PC-3 (cell line): ENCODE results near the gene ABCG4. TPM values are rescaled to one million over a fixed set of nuclear protein-coding genes. Genes with fewer than 3 reads are reported as not detected.
A peak's percentile ranks its signal among the peaks of the same experiment; 100 is the strongest.

Experiments
- ATAC-seq: fragments of 200-7000 bp; cut with Tn5 transposase; 2 replicates; pipeline ENCODE4 v1.9.1; 2020; ENCODE audit warnings: mild to moderate bottlenecking, moderate library complexity
- BruUV-seq: library from RNA; stranded (reverse); fragments of 400-500 nt; replicated peaks from 2 replicates; lab custom pipeline; 2021; lab: Mats Ljungman, UMichigan
- CTCF ChIA-PET: fragments of 300-600 bp; sonication (Branson Sonifier 250); formaldehyde crosslinking; loops from one replicate; lab custom pipeline; 2022; ENCODE audit warnings: antibody characterized with exemption; lab: Charles Lee
- POLR2A ChIA-PET: fragments of 300-600 bp; sonication (Branson Sonifier 250); formaldehyde crosslinking; loops from one replicate; lab custom pipeline; 2022; ENCODE audit warnings: antibody characterized with exemption; ENCODE audit not compliant: unreplicated experiment; lab: Charles Lee
- DNase-seq: peaks from one replicate; pipeline ENCODE4 v3.0.0-alpha.2; 2015
- H2AFZ ChIP-seq: fragments of 300-600 bp; sonication (generic); 2 replicates; pipeline ENCODE4 v1.6.0; 2016; ENCODE audit warnings: antibody characterized with exemption, low read length
- H3F3A ChIP-seq: fragments of 300-600 bp; sonication (generic); one replicate; pipeline ENCODE4 v1.6.0; 2017; ENCODE audit warnings: antibody characterized with exemption, low read length, control low read depth, mild to moderate bottlenecking; ENCODE audit not compliant: unreplicated experiment
- H3K27ac ChIP-seq: fragments of 300-600 bp; sonication (generic); 2 replicates; pipeline ENCODE4 v1.5.1; 2016; ENCODE audit warnings: mild to moderate bottlenecking, low read length
- H3K27me3 ChIP-seq: fragments of 300-600 bp; sonication (generic); 2 replicates; pipeline ENCODE4 v1.6.1; 2016; ENCODE audit warnings: low read length, mixed read lengths
- H3K36me3 ChIP-seq: fragments of 300-600 bp; sonication (generic); 2 replicates; pipeline ENCODE4 v1.6.1; 2016; ENCODE audit warnings: low read depth, mixed run types, low read length, mixed read lengths
- H3K4me1 ChIP-seq: fragments of 300-600 bp; sonication (generic); 2 replicates; pipeline ENCODE4 v1.5.1; 2016; ENCODE audit warnings: low read length; ENCODE audit not compliant: insufficient read depth
- H3K4me2 ChIP-seq: fragments of 300-600 bp; sonication (generic); 2 replicates; pipeline ENCODE4 v1.6.0; 2016; ENCODE audit warnings: low read length
- H3K4me3 ChIP-seq: fragments of 300-600 bp; sonication (generic); 2 replicates; pipeline ENCODE4 v1.5.1; 2016; ENCODE audit warnings: mild to moderate bottlenecking, low read length, mixed read lengths
- H3K79me2 ChIP-seq: fragments of 300-600 bp; sonication (generic); 2 replicates; pipeline ENCODE4 v1.6.1; 2017; ENCODE audit warnings: low read length, mixed read lengths
- H3K9ac ChIP-seq: fragments of 300-600 bp; sonication (generic); 2 replicates; pipeline ENCODE4 v1.6.0; 2016; ENCODE audit warnings: mild to moderate bottlenecking, low read length
- H3K9me2 ChIP-seq: fragments of 300-600 bp; sonication (generic); replicated peaks from 2 replicates; pipeline ENCODE4 v1.6.1; 2016; ENCODE audit warnings: mixed run types, low read length, mixed read lengths
- H3K9me3 ChIP-seq: fragments of 300-600 bp; sonication (generic); 2 replicates; pipeline ENCODE4 v1.6.1; 2016; ENCODE audit warnings: low read length, mixed read lengths
- H4K20me1 ChIP-seq: fragments of 300-600 bp; sonication (generic); 2 replicates; pipeline ENCODE4 v1.6.1; 2016; ENCODE audit warnings: low read length, mixed read lengths
- CTCF ChIP-seq: fragments of 300-600 bp; sonication (generic); conservative IDR thresholded peaks from 2 replicates; pipeline ENCODE4 v1.5.1; 2017; ENCODE audit warnings: antibody characterized with exemption, low read depth, mild to moderate bottlenecking, low read length
- EZH2 ChIP-seq: fragments of 300-600 bp; sonication (generic); IDR thresholded peaks from one replicate; pipeline ENCODE4 v1.6.1; 2017; ENCODE audit warnings: antibody characterized with exemption, mild to moderate bottlenecking, low read length; ENCODE audit not compliant: unreplicated experiment
- EZH2phosphoT487 ChIP-seq: fragments of 300-600 bp; sonication (generic); IDR thresholded peaks from 2 replicates; pipeline ENCODE4 v1.6.1; 2018; ENCODE audit warnings: mild to moderate bottlenecking, antibody characterized with exemption, low read length, borderline replicate concordance
- intact Hi-C: fragments of 100-400 bp; cut with micrococcal nuclease; formaldehyde crosslinking; loops from 2 replicates; pipeline ENCODE4 v1.9.0; 2023
- total RNA-seq: library from RNA; depleted of rRNA; stranded (reverse); fragments of >200 nt; gene quantifications from 2 replicates; pipeline ENCODE4 v1.2.3, GENCODE V29; 2014

ABCG4 gene
- total RNA-seq, 1 experiment from 2014 or later, result 0.15 TPM

GRCh38 chr11:119173453-119173852 lies 24.6 kb downstream of the ABCG4 start:
- BruUV-seq, result no TSS peak
- Histone ChIP-seq H3K79me2 (no peaks in the 10 kb centered on the region), H3K4me3 (no peak overlapping the region), H3K9ac (no peak overlapping the region), H3F3A (no peaks in the 10 kb centered on the region), H4K20me1 (no peaks in the 10 kb centered on the region), H2AFZ (no peak overlapping the region), H3K36me3 (no peaks in the 10 kb centered on the region), H3K4me2 (no peak overlapping the region), H3K4me1 (peaks cover 17% of the 10 kb centered on the region), H3K27me3 (no peaks in the 10 kb centered on the region), H3K9me2 (no peaks in the 10 kb centered on the region), H3K27ac (no peak overlapping the region), H3K9me3 (no peaks in the 10 kb centered on the region)
- ChIA-PET POLR2A (no interaction called here), CTCF (no interaction called here)
- intact Hi-C loops, result no loop called here
- no peak for ATAC-seq
- TF ChIP-seq EZH2 (no peak), CTCF (no peak), EZH2phosphoT487 (no peak)
- no peak for DNase-seq

DNA sequence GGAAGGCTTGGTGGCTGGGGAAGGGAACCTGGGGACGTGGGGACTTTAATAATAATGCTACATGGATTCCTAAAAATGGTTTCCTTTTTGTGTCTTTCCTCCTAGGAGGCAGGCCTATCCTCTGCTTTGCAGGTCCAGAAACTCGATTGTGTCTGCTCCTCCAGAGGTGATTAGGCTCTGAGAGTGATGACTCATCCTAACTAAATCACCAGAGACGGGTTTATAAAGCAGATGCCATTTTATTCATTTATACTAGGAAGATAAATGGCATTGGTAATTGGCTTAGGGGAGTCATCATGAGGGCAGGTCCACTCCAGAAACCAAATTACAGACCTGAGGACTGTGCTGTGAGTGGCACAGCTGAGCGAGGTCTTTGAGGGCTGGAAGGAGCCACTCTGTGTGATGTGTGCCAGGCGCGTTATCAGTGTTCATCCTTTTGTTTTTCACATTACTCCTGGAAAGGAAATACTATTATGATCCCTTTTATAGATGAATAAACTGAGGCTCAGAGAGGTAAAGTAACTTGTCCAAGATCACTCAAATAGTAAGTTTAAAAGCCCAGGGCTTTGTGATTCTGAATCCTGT lies 26.7 kb downstream of the ABCG4 start:
- Histone ChIP-seq H3K9me3 (no peaks in the 10 kb centered on the region), H3K4me2 (peak overlapping the region; percentile 7), H3K9me2 (no peaks in the 10 kb centered on the region), H3K79me2 (no peaks in the 10 kb centered on the region), H3F3A (no peaks in the 10 kb centered on the region), H2AFZ (peak overlapping the region; percentile 11; the same call in 1 of the 2 replicates), H3K9ac (no peak overlapping the region), H3K36me3 (no peaks in the 10 kb centered on the region), H3K4me1 (peaks cover 11% of the 10 kb centered on the region), H4K20me1 (no peaks in the 10 kb centered on the region), H3K27ac (peak overlapping the region; percentile 10; the same call in 1 of the 2 replicates), H3K27me3 (no peaks in the 10 kb centered on the region), H3K4me3 (no peak overlapping the region)
- DNase-seq (peak; percentile 71), ATAC-seq (peak; percentile 95)
- TF ChIP-seq EZH2phosphoT487 (no peak), EZH2 (no peak), CTCF (no peak)
- intact Hi-C loops, result no loop called here
- POLR2A ChIA-PET, result no interaction called here
- BruUV-seq, result no TSS peak
- CTCF ChIA-PET, result no interaction called here

DNA sequence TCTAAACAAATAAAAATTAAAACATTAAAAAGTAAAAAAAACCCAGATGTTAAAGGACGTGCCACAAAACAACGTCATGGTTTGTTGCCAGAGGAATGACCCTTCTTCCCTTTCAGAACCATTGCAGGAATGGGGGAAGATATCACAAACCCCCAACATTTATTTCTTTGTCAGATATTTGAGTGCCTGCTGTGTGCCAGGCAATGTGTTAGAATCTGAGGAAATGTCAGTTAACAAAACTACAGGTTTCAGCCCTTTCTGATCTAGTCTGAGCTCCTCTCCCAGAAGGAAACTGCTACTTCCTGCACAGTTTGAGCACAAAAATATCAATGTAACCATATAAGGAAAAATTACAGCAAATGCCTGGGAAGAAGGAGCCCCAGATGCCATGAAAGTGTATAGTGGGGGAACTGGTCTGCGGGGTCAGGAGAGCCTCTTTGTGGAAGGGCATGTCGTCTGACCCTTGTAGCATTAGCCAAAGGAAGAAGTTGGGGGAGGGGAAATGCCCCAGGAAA lies 29.4 kb downstream of the ABCG4 start:
- no peak overlapping the region for H3K9ac ChIP-seq
- no peaks in the 10 kb centered on the region for H3K79me2 ChIP-seq
- ChIA-PET POLR2A (no interaction called here), CTCF (interaction anchor here (0.7 kb wide), 1 partner anchor 82 kb away, joined by 4 read pairs; no protein-coding TSS in a partner anchor)
- DNase-seq (no peak), ATAC-seq (no peak)
- H3K4me3 ChIP-seq, result no peak overlapping the region
- H2AFZ ChIP-seq, result no peak overlapping the region
- H3K4me1 ChIP-seq, result peaks cover 11% of the 10 kb centered on the region
- no TSS peak for BruUV-seq
- no peaks in the 10 kb centered on the region for H3F3A ChIP-seq
- H3K9me2 ChIP-seq, result no peaks in the 10 kb centered on the region
- H3K4me2 ChIP-seq, result no peak overlapping the region
- H3K27ac ChIP-seq, result no peak overlapping the region
- intact Hi-C loops, result no loop called here
- TF ChIP-seq EZH2phosphoT487 (no peak), EZH2 (no peak), CTCF (no peak)
- no peaks in the 10 kb centered on the region for H4K20me1 ChIP-seq
- no peaks in the 10 kb centered on the region for H3K36me3 ChIP-seq
- no peaks in the 10 kb centered on the region for H3K27me3 ChIP-seq
- H3K9me3 ChIP-seq, result no peaks in the 10 kb centered on the region
